Cardiac atrium fibroblast (primary cell): ENCODE results near the gene GLIPR1L1. TPM values are rescaled to one million over a fixed set of nuclear protein-coding genes. Genes with fewer than 3 reads are reported as not detected.

Experiments
- total RNA-seq: library from RNA; depleted of rRNA; stranded (reverse); fragments of >200 nt; gene quantifications from 2 replicates; pipeline ENCODE4 v1.2.3, GENCODE V29; 2015

Gene GLIPR1L1
- total RNA-seq, result not detected in 2 replicates

GRCh38 chr12:75334384-75335030 lies at the start of gene GLIPR1L1:
Gene GLIPR1L1 (plus strand): TSS chr12:75334670. CDS start chr12:75334729, 59 bp downstream.

DNA sequence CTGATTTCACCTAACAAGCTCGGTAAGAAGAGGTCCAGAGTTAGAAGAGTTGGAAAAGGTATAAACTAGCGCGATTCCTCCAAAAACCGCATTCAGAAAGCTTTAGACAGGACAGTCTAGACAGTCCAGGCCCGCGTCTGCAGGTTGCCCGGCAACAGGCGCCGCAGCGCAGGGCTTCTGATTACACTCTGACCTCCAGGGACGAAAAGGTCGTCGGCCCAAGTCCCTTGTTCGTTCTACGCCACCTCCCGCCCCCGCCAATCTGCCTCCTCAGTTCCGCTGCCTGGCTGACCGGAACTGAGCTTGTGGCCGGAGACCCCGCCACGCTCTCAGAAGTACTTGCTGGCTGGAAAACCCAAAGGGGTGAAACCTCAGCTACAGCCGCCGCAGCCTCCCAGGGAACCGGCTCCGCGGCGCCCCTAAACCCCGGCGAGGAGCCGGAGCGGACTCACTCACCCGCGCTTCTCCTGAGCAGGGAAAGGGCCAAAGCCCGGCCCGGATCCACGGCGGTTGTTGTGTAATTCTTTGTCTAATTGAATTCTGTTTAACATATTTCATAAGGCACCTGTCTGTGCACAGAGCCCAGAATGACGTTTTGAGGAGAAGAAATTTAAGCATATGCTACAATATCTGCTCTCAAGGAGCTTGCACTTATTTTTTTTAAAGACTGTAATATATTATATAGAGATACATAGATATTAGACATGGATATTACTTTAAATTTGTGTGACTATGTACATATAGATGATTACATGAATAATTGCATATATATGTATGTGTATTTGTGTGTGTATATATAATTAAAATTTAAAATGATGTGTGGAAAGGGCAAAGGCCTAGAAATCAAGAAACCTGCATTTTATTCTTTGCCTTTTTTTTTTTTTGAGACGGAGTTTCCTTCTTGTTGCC lies 4.3 kb upstream of the GLIPR1L1 start, which contains the start of gene CAPS2:
CAPS2 (minus strand) TSS at position 407 of the 909 bp plus-strand sequence. CDS start 3,826 bp downstream, outside the sequence.

DNA sequence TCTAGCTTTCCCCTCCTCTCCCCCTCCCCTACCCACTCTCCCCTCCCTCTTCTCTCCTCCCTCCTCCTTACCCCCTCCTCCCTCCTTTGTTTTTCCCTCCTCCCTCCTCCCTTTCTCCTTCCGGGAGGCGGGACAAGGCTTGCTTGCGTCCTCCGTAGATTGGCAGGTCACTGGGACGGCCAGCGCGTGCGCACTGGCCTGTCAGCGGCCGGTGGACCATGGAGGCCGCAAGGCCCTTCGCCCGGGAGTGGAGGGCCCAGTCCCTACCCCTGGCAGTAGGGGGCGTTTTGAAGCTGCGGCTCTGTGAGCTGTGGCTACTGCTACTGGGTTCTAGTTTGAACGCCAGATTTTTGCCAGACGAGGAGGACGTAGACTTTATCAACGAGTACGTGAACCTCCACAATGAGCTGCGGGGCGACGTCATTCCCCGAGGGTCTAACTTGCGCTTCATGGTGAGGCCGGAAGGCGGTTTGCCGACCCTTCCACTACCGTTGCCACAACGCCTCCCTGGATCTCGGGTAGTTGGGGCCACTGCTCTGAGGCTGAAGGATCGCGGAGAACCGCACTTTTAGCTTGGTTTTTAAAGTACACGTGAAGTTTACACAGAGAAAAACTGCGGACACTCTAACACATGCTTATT lies 56.5 kb downstream of the GLIPR1L1 start, which contains the start of gene GLIPR1L2:
GLIPR1L2 (plus strand) TSS at position 191 of the 640 bp plus-strand sequence; CDS start at position 219, 28 bp downstream.

Other genes with a start within 250 kb of the GLIPR1L1 start
- not detected in 2 replicates for gene KCNC2, start 124.8 kb upstream of the GLIPR1L1 start, total RNA-seq
- 0.16 and 0.36 TPM in 2 replicates for gene CAPS2, start 4.3 kb upstream of the GLIPR1L1 start, total RNA-seq
- gene GLIPR1L2, start 56.4 kb downstream of the GLIPR1L1 start, total RNA-seq, result 0.18 and 15.6 TPM in 2 replicates
- 42.2 and 62.4 TPM in 2 replicates for gene GLIPR1, start 146.1 kb downstream of the GLIPR1L1 start, total RNA-seq
- 18.6 and 33.7 TPM in 2 replicates for gene KRR1, start 176.9 kb downstream of the GLIPR1L1 start, total RNA-seq